Measurements from ENCODE around the gene STEAP1B. TPM values are rescaled to one million over a fixed set of nuclear protein-coding genes. Genes with fewer than 3 reads are reported as not detected.
"Not testable (repeated sequence)": the region's sequence is repeated elsewhere in the genome, so short reads cannot be mapped to it uniquely, and the experiment has no call there.

Gene STEAP1B
- polyA plus RNA-seq, 3 donors: 0.16 TPM; not detected in 2

DNA sequence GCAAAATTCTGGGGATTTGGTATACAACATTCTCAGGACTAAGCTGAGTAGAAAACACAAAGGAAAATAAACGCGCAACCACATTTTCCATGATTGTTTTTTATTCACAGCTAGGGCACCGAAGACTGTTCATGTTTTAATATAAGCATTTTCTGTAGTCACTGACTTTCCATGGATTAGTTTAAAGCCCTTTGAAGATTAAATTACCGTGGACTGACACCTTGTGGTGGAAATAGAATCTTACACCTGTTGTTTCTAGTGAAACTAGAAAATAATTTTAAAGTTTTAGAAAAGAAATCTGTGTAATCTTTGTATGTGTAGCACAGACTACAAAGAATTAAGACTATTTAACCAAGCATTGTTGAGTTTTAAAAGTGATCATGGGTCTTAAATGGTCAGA, 1.3 kb upstream of the STEAP1B start:
- H4K20me1 ChIP-seq (ENCODE audit: insufficient read depth, low read length); H3K4me2 ChIP-seq (replicated peaks; ENCODE audit: extremely low read depth, low read length, poor library complexity, severe bottlenecking); H3K9me3 ChIP-seq (replicated peaks in 1 of 2; ENCODE audit: control insufficient read depth in 1 of 2, insufficient read depth in 1 of 2, low read length in 2 of 2); H3K4me1 ChIP-seq (ENCODE audit: control insufficient read depth in 1 of 2, insufficient read depth in 2 of 2, low read length in 2 of 2); H3K36me3 Mint-ChIP-seq; H3K27ac Mint-ChIP-seq; H3K36me3 ChIP-seq (replicated peaks in 1 of 2; ENCODE audit: control insufficient read depth in 1 of 2, insufficient read depth in 2 of 2, low read length in 2 of 2); H2AFZ ChIP-seq (ENCODE audit: insufficient read depth, low read depth, low read length, poor library complexity, severe bottlenecking); H3K9me3 Mint-ChIP-seq; intact Hi-C loops (cut with micrococcal nuclease); H3K27ac ChIP-seq (ENCODE audit: low read depth in 1 of 2, low read length in 2 of 2); H3K9ac ChIP-seq (ENCODE audit: insufficient read depth, low read length, poor library complexity, severe bottlenecking); H3K79me2 ChIP-seq (ENCODE audit: insufficient read depth, low read length); H3K4me3 ChIP-seq (replicated peaks in 1 of 3; ENCODE audit: low read depth in 2 of 3, low read length in 3 of 3); H3K4me1 Mint-ChIP-seq: not testable (repeated sequence)
- TF ChIP-seq, protein P1, sequence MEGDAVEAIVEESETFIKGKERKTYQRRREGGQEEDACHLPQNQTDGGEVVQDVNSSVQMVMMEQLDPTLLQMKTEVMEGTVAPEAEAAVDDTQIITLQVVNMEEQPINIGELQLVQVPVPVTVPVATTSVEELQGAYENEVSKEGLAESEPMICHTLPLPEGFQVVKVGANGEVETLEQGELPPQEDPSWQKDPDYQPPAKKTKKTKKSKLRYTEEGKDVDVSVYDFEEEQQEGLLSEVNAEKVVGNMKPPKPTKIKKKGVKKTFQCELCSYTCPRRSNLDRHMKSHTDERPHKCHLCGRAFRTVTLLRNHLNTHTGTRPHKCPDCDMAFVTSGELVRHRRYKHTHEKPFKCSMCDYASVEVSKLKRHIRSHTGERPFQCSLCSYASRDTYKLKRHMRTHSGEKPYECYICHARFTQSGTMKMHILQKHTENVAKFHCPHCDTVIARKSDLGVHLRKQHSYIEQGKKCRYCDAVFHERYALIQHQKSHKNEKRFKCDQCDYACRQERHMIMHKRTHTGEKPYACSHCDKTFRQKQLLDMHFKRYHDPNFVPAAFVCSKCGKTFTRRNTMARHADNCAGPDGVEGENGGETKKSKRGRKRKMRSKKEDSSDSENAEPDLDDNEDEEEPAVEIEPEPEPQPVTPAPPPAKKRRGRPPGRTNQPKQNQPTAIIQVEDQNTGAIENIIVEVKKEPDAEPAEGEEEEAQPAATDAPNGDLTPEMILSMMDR (IDR thresholded peaks at IDR 0.05): peak; percentile 33
- peak overlapping the region in 1 of 2 donors; percentile 21 for H3K4me3 Mint-ChIP-seq
- peak in 1 of 3 donors; percentile 10 for DNase-seq
- WGBS (ENCODE audit: insufficient coverage): no CpG with 5 or more reads among the region's 4 CpGs
- H3K27me3 ChIP-seq (ENCODE audit: control insufficient read depth in 2 of 2, insufficient read depth in 2 of 2, low read length in 2 of 2): peaks cover 0 to 16% of the 10 kb centered on the region in 2 donors
- H3K27me3 Mint-ChIP-seq (ENCODE audit: low read depth in 3 of 3): peaks cover 22 to 32% (median 23%) of the 10 kb centered on the region in 3 donors

DNA sequence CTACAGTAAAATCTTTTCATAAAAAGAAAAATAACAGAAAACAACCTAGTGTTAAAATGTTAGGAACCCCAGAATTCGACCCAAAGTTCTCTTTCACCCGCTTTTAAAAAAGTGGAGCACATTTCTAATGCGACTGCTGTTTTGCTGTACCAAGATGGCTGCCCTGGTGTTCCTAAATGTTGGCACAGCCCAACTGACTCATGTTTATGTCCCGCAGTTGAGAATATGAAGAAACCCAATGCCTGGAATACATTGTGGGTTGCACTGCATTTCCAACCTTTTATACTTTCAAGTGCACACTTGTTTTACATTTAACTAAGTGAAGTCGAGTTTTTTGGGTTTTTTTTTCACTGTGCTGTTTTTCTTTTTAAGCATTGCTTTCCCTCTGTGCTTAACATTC, 944 bp downstream of the STEAP1B start:
- H3K27ac ChIP-seq (ENCODE audit: low read depth in 1 of 2, low read length in 2 of 2): no peak overlapping the region
- no peak for DNase-seq
- no peak overlapping the region for H2AFZ ChIP-seq (ENCODE audit: insufficient read depth, low read depth, low read length, poor library complexity, severe bottlenecking)
- H4K20me1 ChIP-seq (ENCODE audit: insufficient read depth, low read length): no peaks in the 10 kb centered on the region
- WGBS (ENCODE audit: insufficient coverage): 100% methylated on average over 3 of the region's 5 CpGs
- Mint-ChIP-seq H3K4me3 (peak overlapping the region in 1 of 2 donors; percentile 77), H3K27me3 (ENCODE audit: low read depth in 3 of 3) (peaks cover 20 to 30% (median 22%) of the 10 kb centered on the region in 3 donors), H3K9me3 (peaks cover 0 to 2% (median 0%) of the 10 kb centered on the region in 7 donors), H3K27ac (no peak overlapping the region), H3K36me3 (no peaks in the 10 kb centered on the region), H3K4me1 (peaks cover 5% of the 10 kb centered on the region)
- H3K4me1 ChIP-seq (ENCODE audit: control insufficient read depth in 1 of 2, insufficient read depth in 2 of 2, low read length in 2 of 2): peaks cover 4 to 8% of the 10 kb centered on the region in 2 donors
- H3K4me2 ChIP-seq (replicated peaks; ENCODE audit: extremely low read depth, low read length, poor library complexity, severe bottlenecking): no peak overlapping the region
- no peaks in the 10 kb centered on the region for H3K9me3 ChIP-seq (replicated peaks in 1 of 2; ENCODE audit: control insufficient read depth in 1 of 2, insufficient read depth in 1 of 2, low read length in 2 of 2)
- intact Hi-C loops (cut with micrococcal nuclease): no loop called here
- H3K4me3 ChIP-seq (replicated peaks in 1 of 3; ENCODE audit: low read depth in 2 of 3, low read length in 3 of 3): no peak overlapping the region
- peaks cover 0 to 16% of the 10 kb centered on the region in 2 donors for H3K27me3 ChIP-seq (ENCODE audit: control insufficient read depth in 2 of 2, insufficient read depth in 2 of 2, low read length in 2 of 2)
- H3K36me3 ChIP-seq (replicated peaks in 1 of 2; ENCODE audit: control insufficient read depth in 1 of 2, insufficient read depth in 2 of 2, low read length in 2 of 2): no peaks in the 10 kb centered on the region
- TF ChIP-seq, protein P1 (IDR thresholded peaks at IDR 0.05): no peak
- no peaks in the 10 kb centered on the region for H3K79me2 ChIP-seq (ENCODE audit: insufficient read depth, low read length)
- no peak overlapping the region for H3K9ac ChIP-seq (ENCODE audit: insufficient read depth, low read length, poor library complexity, severe bottlenecking)

DNA sequence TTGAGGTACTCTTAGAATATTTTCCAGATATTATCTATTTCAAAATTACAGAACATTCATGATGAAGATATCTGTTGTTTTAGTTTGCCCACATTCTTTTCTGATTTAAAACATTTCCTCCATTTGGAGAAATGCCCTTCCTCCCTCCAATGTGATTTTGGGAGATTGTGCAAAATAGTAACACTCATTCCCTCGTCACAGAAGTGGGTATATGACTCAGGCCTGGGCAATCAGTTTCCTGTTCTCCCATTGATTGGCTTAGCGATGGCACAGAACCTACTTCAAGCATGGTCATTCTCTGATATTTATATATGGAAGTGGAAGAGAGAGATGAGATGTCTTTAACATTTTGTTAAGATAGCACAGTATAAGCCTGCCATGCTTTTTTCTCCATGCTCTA, 3.1 kb downstream of the STEAP1B start:
- H3K9me3 ChIP-seq (replicated peaks in 1 of 2; ENCODE audit: control insufficient read depth in 1 of 2, insufficient read depth in 1 of 2, low read length in 2 of 2); H3K27ac ChIP-seq (ENCODE audit: low read depth in 1 of 2, low read length in 2 of 2); H3K4me1 ChIP-seq (ENCODE audit: control insufficient read depth in 1 of 2, insufficient read depth in 2 of 2, low read length in 2 of 2); H3K9ac ChIP-seq (ENCODE audit: insufficient read depth, low read length, poor library complexity, severe bottlenecking); H3K36me3 Mint-ChIP-seq; H4K20me1 ChIP-seq (ENCODE audit: insufficient read depth, low read length); H3K79me2 ChIP-seq (ENCODE audit: insufficient read depth, low read length); H3K4me3 ChIP-seq (replicated peaks in 1 of 3; ENCODE audit: low read depth in 2 of 3, low read length in 3 of 3); H3K4me1 Mint-ChIP-seq; intact Hi-C loops (cut with micrococcal nuclease); H3K4me2 ChIP-seq (replicated peaks; ENCODE audit: extremely low read depth, low read length, poor library complexity, severe bottlenecking); H3K36me3 ChIP-seq (replicated peaks in 1 of 2; ENCODE audit: control insufficient read depth in 1 of 2, insufficient read depth in 2 of 2, low read length in 2 of 2); H2AFZ ChIP-seq (ENCODE audit: insufficient read depth, low read depth, low read length, poor library complexity, severe bottlenecking); H3K4me3 Mint-ChIP-seq; DNase-seq; H3K9me3 Mint-ChIP-seq: not testable (repeated sequence)
- peak overlapping the region in 1 of 7 donors; percentile 31 for H3K27ac Mint-ChIP-seq
- WGBS (ENCODE audit: insufficient coverage): no CpG with 5 or more reads among the region's 2 CpGs
- peaks cover 0 to 16% of the 10 kb centered on the region in 2 donors for H3K27me3 ChIP-seq (ENCODE audit: control insufficient read depth in 2 of 2, insufficient read depth in 2 of 2, low read length in 2 of 2)
- H3K27me3 Mint-ChIP-seq (ENCODE audit: low read depth in 3 of 3): peaks cover 19 to 30% (median 22%) of the 10 kb centered on the region in 3 donors
